Activated T-cell treated with anti-CD3 and anti-CD28 coated beads, Interleukin-2, amount 50 U/mL, for 24 hours (primary cell): ENCODE results near the gene CD300LD.
"Not testable (repeated sequence)": the region's sequence is repeated elsewhere in the genome, so short reads cannot be mapped to it uniquely, and the experiment has no call there.

Experiments used
- DNase-seq: peaks from one replicate; pipeline ENCODE4 v3.0.0-alpha.2; 2020
- H3K27ac Mint-ChIP-seq: 2 replicates; pipeline ENCODE4 v1.8.0; 2020; ENCODE audit warnings: mild to moderate bottlenecking, mixed read lengths
- H3K27me3 Mint-ChIP-seq: 2 replicates; pipeline ENCODE4 v1.8.0; 2020; ENCODE audit warnings: mixed read lengths
- H3K36me3 Mint-ChIP-seq: 2 replicates; pipeline ENCODE4 v1.8.0; 2020; ENCODE audit warnings: low read depth, mixed read lengths
- H3K4me1 Mint-ChIP-seq: 2 replicates; pipeline ENCODE4 v1.8.0; 2020; ENCODE audit warnings: low read depth, mixed read lengths
- H3K4me3 Mint-ChIP-seq: 2 replicates; pipeline ENCODE4 v1.8.0; 2020; ENCODE audit warnings: mild to moderate bottlenecking, moderate library complexity, mixed read lengths
- H3K9me3 Mint-ChIP-seq: 2 replicates; pipeline ENCODE4 v1.8.0; 2020; ENCODE audit warnings: mixed read lengths

The CD300LD gene

GRCh38 chr17:74592087-74592990 lies at the start of gene CD300LD:
CD300LD (minus strand) TSS chr17:74592283; CDS start chr17:74592202, 81 bp downstream.
- H3K27me3 Mint-ChIP-seq: peaks cover 23% of the 10 kb centered on the region
- peak within 1 kb of the TSS; percentile 2 for H3K27ac Mint-ChIP-seq
- no peaks in the 10 kb centered on the region for H3K36me3 Mint-ChIP-seq
- no peaks in the 10 kb centered on the region for H3K9me3 Mint-ChIP-seq
- no peak for DNase-seq
- H3K4me1 Mint-ChIP-seq: peaks cover 12% of the 10 kb centered on the region
- no peak within 1 kb of the TSS for H3K4me3 Mint-ChIP-seq

- Mint-ChIP-seq H3K9me3 (no peaks in the 10 kb centered on the region), H3K4me3 (no peak overlapping the region), H3K27me3 (peaks cover 72% of the 10 kb centered on the region), H3K27ac (no peak overlapping the region), H3K4me1 (peaks cover 11% of the 10 kb centered on the region), H3K36me3 (no peaks in the 10 kb centered on the region)
- no peak for DNase-seq
Measured at GRCh38 chr17:74641224-74641957, 49.3 kb upstream of the CD300LD start.

GRCh38 chr17:74639704-74640151 lies 47.6 kb upstream of the CD300LD start:
- Mint-ChIP-seq H3K4me3 (no peak overlapping the region), H3K4me1 (peaks cover 11% of the 10 kb centered on the region), H3K27ac (no peak overlapping the region), H3K9me3 (no peaks in the 10 kb centered on the region), H3K36me3 (no peaks in the 10 kb centered on the region), H3K27me3 (peaks cover 72% of the 10 kb centered on the region)
- peak; percentile 33 for DNase-seq

DNA sequence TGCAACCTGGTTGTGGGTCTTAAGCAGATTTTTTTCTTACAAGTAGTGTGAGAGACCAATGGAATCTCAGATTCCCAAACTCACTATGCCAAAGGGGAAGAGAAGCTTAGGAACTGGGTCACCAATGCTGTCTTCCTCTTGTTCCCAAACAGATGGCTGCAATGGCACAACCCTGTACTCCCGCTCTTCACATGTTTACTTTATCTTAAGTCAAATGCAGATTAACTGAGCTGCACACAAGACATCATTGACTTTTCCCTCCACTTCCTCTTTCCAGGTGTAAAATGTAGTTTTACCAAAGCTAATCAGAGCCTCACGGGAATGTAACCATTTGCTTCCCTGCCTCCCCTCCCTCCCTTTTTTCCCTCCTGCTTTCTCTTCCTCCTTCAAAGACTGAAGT lies 45.8 kb upstream of the CD300LD start:
- Mint-ChIP-seq H3K4me1 (peaks cover 11% of the 10 kb centered on the region), H3K4me3 (no peak overlapping the region), H3K36me3 (no peaks in the 10 kb centered on the region), H3K27me3 (peaks cover 69% of the 10 kb centered on the region), H3K9me3 (no peaks in the 10 kb centered on the region), H3K27ac (no peak overlapping the region)
- no peak for DNase-seq

DNA sequence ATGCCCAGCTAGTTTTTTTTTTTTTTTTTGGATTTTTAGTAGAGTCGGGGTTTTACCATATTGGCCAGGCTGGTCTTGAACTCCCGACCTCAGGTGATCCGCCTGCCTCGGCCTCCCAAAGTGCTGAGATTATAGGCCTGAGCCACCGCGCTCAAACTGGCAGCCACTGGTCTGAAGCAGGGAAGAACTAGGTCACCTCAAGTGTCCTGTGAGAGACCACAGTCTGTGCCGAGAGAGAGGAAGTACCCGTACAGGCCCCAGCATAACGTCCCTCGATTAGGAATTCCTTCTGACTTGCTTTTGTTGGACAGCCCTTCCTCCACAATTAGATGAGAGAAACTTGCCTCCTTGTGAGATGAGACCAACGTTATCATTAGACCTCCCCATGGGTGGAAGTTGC lies 45.2 kb upstream of the CD300LD start:
- no peaks in the 10 kb centered on the region for H3K9me3 Mint-ChIP-seq
- H3K27ac Mint-ChIP-seq: no peak overlapping the region
- DNase-seq: no peak
- H3K4me3 Mint-ChIP-seq: no peak overlapping the region
- no peaks in the 10 kb centered on the region for H3K36me3 Mint-ChIP-seq
- H3K27me3 Mint-ChIP-seq: peaks cover 65% of the 10 kb centered on the region
- H3K4me1 Mint-ChIP-seq: peaks cover 12% of the 10 kb centered on the region

- not testable (repeated sequence) for H3K27ac Mint-ChIP-seq, H3K36me3 Mint-ChIP-seq, H3K4me3 Mint-ChIP-seq, DNase-seq, H3K9me3 Mint-ChIP-seq
- peaks cover 18% of the 10 kb centered on the region for H3K4me1 Mint-ChIP-seq
- peaks cover 65% of the 10 kb centered on the region for H3K27me3 Mint-ChIP-seq
Measured at GRCh38 chr17:74636541-74637085, 44.5 kb upstream of the CD300LD start.

- H3K27ac Mint-ChIP-seq: no peak overlapping the region
- DNase-seq: no peak
- H3K27me3 Mint-ChIP-seq: peaks cover 58% of the 10 kb centered on the region
- no peaks in the 10 kb centered on the region for H3K36me3 Mint-ChIP-seq
- H3K9me3 Mint-ChIP-seq: no peaks in the 10 kb centered on the region
- peaks cover 18% of the 10 kb centered on the region for H3K4me1 Mint-ChIP-seq
- H3K4me3 Mint-ChIP-seq: no peak overlapping the region
Measured at GRCh38 chr17:74635418-74635817, 43.3 kb upstream of the CD300LD start.

DNA sequence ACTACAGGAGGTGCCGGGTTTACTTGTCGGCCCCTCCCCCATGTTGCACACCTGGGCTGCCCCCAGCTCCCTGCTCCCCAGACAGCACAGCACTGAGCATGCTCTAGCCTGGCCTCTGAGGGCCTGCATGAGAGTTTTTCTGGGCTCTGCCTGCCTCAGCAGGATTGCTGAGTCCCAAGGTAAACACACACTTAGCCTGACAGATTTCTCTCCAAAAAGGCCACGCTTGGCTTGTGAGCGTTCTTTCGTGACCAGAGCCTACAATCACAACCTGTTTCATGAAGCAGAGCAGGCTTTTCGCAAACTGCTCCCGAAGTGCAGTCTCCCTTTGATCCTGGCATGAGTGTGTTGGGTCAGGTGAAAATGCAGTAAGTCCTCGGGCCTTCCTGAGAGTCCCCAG lies 41.2 kb upstream of the CD300LD start:
- no peaks in the 10 kb centered on the region for H3K36me3 Mint-ChIP-seq
- no peak overlapping the region for H3K4me3 Mint-ChIP-seq
- no peaks in the 10 kb centered on the region for H3K9me3 Mint-ChIP-seq
- H3K4me1 Mint-ChIP-seq: peaks cover 7% of the 10 kb centered on the region
- no peak for DNase-seq
- H3K27me3 Mint-ChIP-seq: peaks cover 61% of the 10 kb centered on the region
- no peak overlapping the region for H3K27ac Mint-ChIP-seq

GRCh38 chr17:74632617-74633016 lies 40.5 kb upstream of the CD300LD start:
- Mint-ChIP-seq H3K27ac (no peak overlapping the region), H3K27me3 (peaks cover 59% of the 10 kb centered on the region), H3K36me3 (no peaks in the 10 kb centered on the region), H3K9me3 (no peaks in the 10 kb centered on the region), H3K4me3 (no peak overlapping the region), H3K4me1 (peaks cover 7% of the 10 kb centered on the region)
- DNase-seq: no peak

GRCh38 chr17:74631468-74632450 lies 39.7 kb upstream of the CD300LD start:
- Mint-ChIP-seq H3K27ac (no peak overlapping the region), H3K4me3 (no peak overlapping the region), H3K4me1 (peaks cover 7% of the 10 kb centered on the region), H3K27me3 (peaks cover 63% of the 10 kb centered on the region), H3K36me3 (no peaks in the 10 kb centered on the region), H3K9me3 (no peaks in the 10 kb centered on the region)
- DNase-seq: no peak

DNA sequence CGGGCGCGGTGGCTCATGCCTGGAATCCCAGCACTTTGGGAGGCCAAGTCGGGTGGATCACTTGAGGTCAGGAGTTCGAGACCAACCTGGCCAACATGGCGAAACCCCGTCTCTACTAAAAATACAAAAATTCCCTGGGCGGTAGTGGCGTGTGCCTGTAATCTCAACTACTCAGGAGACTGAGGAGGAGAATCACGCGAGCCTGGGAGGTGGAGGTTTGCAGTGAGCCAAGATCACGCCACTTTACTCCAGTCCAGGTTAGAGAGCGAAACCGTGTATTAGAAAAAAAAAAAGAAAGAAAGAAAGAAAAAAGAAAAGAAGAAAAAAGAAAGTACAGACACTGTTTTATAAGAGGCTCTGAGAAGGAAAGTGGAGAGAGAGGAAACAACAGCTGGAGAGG lies 38.2 kb upstream of the CD300LD start:
- H3K36me3 Mint-ChIP-seq, H3K9me3 Mint-ChIP-seq, DNase-seq, H3K4me3 Mint-ChIP-seq, H3K4me1 Mint-ChIP-seq, H3K27ac Mint-ChIP-seq: not testable (repeated sequence)
- peaks cover 65% of the 10 kb centered on the region for H3K27me3 Mint-ChIP-seq

DNA sequence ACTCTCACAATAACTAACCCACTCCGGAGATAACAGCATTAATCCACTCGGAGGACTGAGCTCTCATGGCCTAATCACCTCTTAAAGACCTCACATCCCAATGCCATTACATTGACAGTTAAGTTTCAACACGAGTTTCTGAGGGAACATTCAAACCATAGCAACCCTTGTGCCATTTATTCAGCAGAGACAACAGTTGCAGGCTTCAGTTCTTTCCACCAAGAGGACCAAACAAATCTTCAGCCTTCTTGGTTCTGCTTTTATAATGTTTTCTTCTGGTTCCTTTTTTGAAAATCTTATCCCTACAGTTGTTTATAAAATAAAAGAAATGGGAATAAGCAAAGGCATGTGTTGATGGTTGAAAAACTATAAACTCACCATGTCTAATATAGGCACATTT lies 33.6 kb upstream of the CD300LD start:
- no peaks in the 10 kb centered on the region for H3K4me1 Mint-ChIP-seq
- peaks cover 70% of the 10 kb centered on the region for H3K27me3 Mint-ChIP-seq
- H3K27ac Mint-ChIP-seq: no peak overlapping the region
- H3K4me3 Mint-ChIP-seq: no peak overlapping the region
- H3K9me3 Mint-ChIP-seq: peaks cover 2% of the 10 kb centered on the region
- no peak for DNase-seq
- no peaks in the 10 kb centered on the region for H3K36me3 Mint-ChIP-seq

GRCh38 chr17:74624131-74624530 lies 32.0 kb upstream of the CD300LD start:
- H3K4me1 Mint-ChIP-seq: no peaks in the 10 kb centered on the region
- no peak overlapping the region for H3K27ac Mint-ChIP-seq
- peaks cover 65% of the 10 kb centered on the region for H3K27me3 Mint-ChIP-seq
- no peak for DNase-seq
- peaks cover 2% of the 10 kb centered on the region for H3K9me3 Mint-ChIP-seq
- no peaks in the 10 kb centered on the region for H3K36me3 Mint-ChIP-seq
- H3K4me3 Mint-ChIP-seq: no peak overlapping the region

DNA sequence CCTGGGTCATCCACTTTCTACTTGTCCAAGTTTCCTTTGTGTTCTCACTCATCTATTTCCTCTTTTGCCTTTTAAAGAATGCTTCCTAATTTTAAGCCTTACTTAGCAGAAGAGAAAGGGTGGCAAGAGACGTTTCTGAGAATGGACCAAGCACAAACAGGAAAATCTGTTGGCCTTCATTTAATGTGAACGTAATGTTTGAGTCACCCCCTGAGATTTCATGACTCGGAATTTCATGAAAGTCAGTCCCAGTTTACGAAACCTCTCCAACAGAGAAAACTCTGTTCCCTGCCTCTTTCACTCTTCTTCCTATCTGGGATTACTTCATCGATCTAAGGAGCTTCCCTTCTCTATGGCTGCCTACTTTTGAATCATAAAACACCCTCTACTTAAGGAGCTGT lies 31.6 kb upstream of the CD300LD start, which contains the start of gene CD300E:
CD300E (minus strand) TSS at position 46 of the 401 bp plus-strand sequence. CDS start 117 bp downstream, outside the sequence.
- H3K4me3 Mint-ChIP-seq: no peak within 1 kb of the TSS
- no peaks in the 10 kb centered on the region for H3K4me1 Mint-ChIP-seq
- H3K36me3 Mint-ChIP-seq: no peaks in the 10 kb centered on the region
- peaks cover 67% of the 10 kb centered on the region for H3K27me3 Mint-ChIP-seq
- H3K27ac Mint-ChIP-seq: no peak within 1 kb of the TSS
- peaks cover 2% of the 10 kb centered on the region for H3K9me3 Mint-ChIP-seq
- DNase-seq: no peak
